ENCODE data around the gene CFAP299.
"Not testable (repeated sequence)": the region's sequence is repeated elsewhere in the genome, so short reads cannot be mapped to it uniquely, and the experiment has no call there.

CFAP299 gene

DNA sequence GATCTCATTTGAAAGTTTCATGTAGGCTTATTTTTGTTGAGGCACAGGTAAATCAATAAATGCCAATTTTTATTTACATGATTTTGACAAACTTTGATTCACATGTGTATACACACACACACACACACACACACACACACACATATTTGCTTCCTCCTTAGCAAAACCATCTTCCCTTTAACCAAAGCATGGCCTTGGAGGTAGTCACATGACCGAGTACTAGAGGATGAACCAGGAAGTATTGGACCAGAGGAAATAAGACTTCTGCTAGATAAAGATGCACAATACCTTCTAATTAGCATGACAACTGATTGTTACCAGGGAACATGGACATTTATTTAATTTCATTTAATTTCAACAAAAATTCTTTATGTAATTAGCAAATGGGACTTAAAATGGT is 23.4 kb upstream of the CFAP299 start:
- H3K27ac Mint-ChIP-seq, result no peak overlapping the region
- H3K4me3 Mint-ChIP-seq, result no peak overlapping the region
- no peaks in the 10 kb centered on the region for H3K4me1 Mint-ChIP-seq
- H3K36me3 Mint-ChIP-seq, result no peaks in the 10 kb centered on the region
- H3K9me3 Mint-ChIP-seq, result no peaks in the 10 kb centered on the region
- peaks cover 23% of the 10 kb centered on the region for H3K27me3 Mint-ChIP-seq
- no peak for ATAC-seq

DNA sequence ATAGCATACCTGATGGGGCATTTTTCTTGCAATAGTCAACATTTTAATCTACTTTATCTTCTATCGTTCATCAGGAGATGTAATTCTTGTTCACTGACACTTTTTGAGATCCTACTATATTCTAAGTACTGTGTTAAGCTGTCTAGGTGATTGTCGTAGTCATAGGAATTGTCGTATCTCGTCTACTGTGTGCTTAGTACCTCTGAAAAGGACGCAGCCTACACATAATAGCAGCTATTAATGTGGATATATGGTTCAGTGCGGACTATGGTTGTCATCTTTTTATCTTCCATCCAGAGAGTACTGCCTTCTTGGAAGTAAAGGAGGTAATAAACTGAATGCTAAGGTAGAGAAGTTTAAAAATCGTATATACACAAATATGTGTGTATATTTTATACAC is 21.9 kb upstream of the CFAP299 start:
- Mint-ChIP-seq H3K27ac (no peak overlapping the region), H3K36me3 (no peaks in the 10 kb centered on the region), H3K9me3 (no peaks in the 10 kb centered on the region), H3K27me3 (peaks cover 9% of the 10 kb centered on the region), H3K4me1 (no peaks in the 10 kb centered on the region), H3K4me3 (no peak overlapping the region)
- no peak for ATAC-seq

DNA sequence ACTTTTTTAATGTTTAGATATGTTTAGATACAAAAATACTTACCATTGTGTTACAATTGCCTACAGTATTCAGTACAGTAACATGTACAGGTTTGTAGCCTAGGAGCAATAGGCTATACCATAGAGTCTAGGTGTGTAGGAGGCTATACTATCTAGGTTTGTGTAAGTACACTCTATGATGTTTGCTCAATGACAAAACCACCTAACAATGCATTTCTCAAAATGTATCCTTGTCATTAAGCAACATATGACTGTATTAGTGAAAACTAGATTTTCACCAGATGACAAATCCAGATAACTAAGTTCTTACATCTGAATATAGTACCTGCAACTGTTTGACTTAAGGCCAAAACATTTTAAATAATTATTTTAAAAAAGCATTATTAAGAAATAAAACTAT is 19.7 kb upstream of the CFAP299 start:
- not testable (repeated sequence) for H3K9me3 Mint-ChIP-seq, H3K4me3 Mint-ChIP-seq, H3K27me3 Mint-ChIP-seq, H3K36me3 Mint-ChIP-seq, ATAC-seq, H3K4me1 Mint-ChIP-seq, H3K27ac Mint-ChIP-seq

DNA sequence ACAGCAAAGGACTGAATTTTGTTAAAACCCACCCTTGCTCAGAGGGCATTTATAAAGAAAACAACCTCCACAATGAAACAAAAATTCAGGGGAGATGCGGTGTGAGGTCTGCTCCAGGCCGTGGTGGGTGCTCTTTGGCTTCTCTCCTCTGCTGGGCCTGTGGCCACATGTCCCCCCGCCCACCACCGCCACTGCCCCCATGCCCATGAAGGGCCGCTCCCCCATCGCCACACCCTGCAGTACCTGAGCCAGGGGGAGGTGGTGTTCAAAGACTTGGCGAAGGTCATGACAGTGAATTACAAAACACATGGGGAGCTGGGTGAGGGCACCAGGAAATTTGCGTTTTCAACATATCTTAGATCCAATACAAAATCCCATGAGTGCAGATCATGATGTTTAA is 14.2 kb upstream of the CFAP299 start:
- Mint-ChIP-seq H3K27me3 (no peaks in the 10 kb centered on the region), H3K36me3 (no peaks in the 10 kb centered on the region), H3K27ac (no peak overlapping the region), H3K9me3 (no peaks in the 10 kb centered on the region), H3K4me1 (no peaks in the 10 kb centered on the region), H3K4me3 (no peak overlapping the region)
- peak; percentile 42 for ATAC-seq

DNA sequence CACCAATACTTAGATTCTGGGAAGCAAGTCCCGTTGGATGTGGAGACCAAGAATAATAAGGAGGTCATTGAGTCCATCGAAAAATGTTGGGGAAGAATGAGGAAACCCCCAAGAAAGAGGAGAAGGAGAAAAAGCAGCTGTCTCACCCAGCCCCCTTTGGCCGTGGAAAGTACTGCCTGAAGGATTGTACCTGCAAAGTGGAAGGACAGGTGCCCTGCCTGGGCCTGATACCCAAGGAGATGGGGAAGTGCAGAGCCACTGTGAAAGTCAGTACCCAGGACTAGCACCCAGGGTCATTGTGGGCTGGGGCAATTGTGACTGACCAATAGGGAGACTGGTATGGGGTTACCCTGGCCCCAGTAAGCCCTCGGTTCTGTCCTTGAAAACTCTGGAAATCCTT is 13.8 kb upstream of the CFAP299 start:
- Mint-ChIP-seq H3K4me1 (no peaks in the 10 kb centered on the region), H3K27me3 (no peaks in the 10 kb centered on the region), H3K4me3 (no peak overlapping the region), H3K36me3 (no peaks in the 10 kb centered on the region), H3K9me3 (no peaks in the 10 kb centered on the region), H3K27ac (no peak overlapping the region)
- ATAC-seq, result no peak

DNA sequence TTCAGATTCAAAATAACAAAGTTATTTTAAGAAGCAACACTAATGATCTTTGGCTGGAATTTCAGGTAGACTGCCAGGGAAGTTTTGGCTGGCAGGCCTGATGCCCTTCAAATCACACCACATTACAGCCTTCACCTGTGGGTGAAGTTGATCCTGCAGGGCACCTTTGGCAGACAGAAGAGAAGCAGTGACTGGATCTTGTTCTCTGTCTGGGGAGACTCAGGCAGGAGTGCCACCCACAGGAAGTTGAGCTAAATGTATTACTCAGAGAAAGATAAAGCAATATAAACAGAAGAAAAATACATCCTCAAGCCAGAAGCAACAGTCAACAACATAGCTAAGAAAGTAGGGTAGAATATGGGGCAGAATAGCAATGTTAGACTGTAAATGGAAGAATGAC is 12.8 kb upstream of the CFAP299 start:
- Mint-ChIP-seq H3K27me3 (no peaks in the 10 kb centered on the region), H3K36me3 (no peaks in the 10 kb centered on the region), H3K9me3 (no peaks in the 10 kb centered on the region), H3K4me1 (no peaks in the 10 kb centered on the region), H3K4me3 (no peak overlapping the region), H3K27ac (no peak overlapping the region)
- ATAC-seq, result no peak

DNA sequence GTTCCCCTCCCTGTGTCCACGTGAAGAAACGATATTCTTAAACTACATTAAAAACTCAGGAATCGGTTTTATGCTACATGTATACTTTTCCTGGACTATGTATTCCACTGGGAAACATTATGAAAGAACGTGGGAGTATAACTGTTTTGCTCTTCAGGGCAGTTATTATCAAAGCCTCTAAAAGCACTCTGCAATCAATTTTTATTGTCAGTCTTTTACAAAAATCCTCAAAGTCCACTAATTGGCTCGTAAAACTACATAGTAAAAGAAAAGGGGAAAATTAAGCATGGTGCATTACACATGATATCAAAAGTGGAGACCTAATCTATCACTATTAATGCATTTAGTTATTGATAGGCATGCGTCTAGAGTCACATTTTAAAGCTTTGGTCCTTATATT is 11.4 kb upstream of the CFAP299 start:
- no peaks in the 10 kb centered on the region for H3K27me3 Mint-ChIP-seq
- no peak overlapping the region for H3K4me3 Mint-ChIP-seq
- no peaks in the 10 kb centered on the region for H3K4me1 Mint-ChIP-seq
- no peak for ATAC-seq
- H3K27ac Mint-ChIP-seq, result no peak overlapping the region
- H3K9me3 Mint-ChIP-seq, result no peaks in the 10 kb centered on the region
- no peaks in the 10 kb centered on the region for H3K36me3 Mint-ChIP-seq

DNA sequence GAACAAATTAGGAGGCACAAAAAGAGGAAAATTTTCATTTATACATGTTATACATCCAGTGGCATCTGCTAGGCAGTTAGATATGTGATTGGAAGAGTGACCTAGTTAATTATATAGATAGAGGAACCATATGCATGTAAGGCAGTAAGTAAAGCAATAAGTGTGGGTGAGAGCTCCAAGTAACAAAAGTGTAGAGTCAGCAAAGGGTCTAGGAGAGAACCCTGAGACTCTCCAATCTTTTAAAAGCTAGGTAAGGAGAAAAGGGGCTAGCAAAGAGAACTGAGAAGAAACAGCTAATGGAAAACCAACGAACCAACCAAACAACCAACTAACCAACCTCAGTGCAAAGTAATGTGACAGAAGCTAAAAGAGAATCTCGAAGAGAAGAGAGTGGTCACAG is 3.8 kb upstream of the CFAP299 start:
- no peak for ATAC-seq
- Mint-ChIP-seq H3K9me3 (no peaks in the 10 kb centered on the region), H3K27ac (no peak overlapping the region), H3K36me3 (no peaks in the 10 kb centered on the region), H3K27me3 (peaks cover 13% of the 10 kb centered on the region), H3K4me3 (no peak overlapping the region), H3K4me1 (peaks cover 14% of the 10 kb centered on the region)

DNA sequence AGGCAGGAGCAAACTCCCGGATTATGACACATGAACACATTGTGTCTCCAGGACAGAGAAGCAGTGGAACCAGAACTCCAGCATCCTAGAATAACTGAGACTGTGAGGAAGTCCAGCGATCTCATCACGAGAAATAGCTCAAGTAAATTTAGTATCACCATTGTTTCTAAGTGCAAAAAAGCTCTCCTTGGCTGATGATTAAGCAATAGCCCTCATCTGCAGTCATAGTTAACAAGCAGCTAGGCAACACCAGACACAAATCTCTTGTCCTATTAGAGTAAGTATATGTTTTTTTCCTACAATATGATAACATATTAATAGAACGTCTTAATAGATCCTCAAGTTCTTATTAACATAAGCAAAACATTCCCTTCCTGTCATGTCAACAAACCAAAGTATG is 2.4 kb upstream of the CFAP299 start:
- no peaks in the 10 kb centered on the region for H3K9me3 Mint-ChIP-seq

DNA sequence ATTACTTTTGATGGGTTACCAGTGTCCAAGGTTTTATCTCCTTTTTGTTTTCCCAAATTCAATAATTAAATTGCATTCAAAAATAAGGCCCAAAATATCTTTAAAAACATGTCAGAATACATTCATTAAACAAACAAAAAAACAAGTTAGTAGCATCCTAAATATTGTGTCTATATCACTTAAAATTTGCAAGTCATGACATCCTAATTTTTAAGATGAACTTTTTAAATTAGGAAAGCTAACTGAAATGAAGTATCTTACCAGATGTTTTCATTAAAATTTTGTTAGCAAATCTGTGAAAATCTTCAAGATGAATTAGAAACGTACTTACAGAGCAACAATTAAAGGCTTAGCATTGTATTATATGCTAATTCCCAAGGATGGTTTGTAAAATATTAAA is 962 bp upstream of the CFAP299 start:
- H3K27me3 Mint-ChIP-seq, result peaks cover 21% of the 10 kb centered on the region
- no peak overlapping the region for H3K4me3 Mint-ChIP-seq
- no peak overlapping the region for H3K27ac Mint-ChIP-seq
- no peak for ATAC-seq
- H3K9me3 Mint-ChIP-seq, result no peaks in the 10 kb centered on the region
- peaks cover 14% of the 10 kb centered on the region for H3K4me1 Mint-ChIP-seq
- no peaks in the 10 kb centered on the region for H3K36me3 Mint-ChIP-seq

More for the DNA sequence above, 2.4 kb upstream of the CFAP299 start:
- Mint-ChIP-seq H3K4me3 (no peak overlapping the region), H3K27ac (no peak overlapping the region), H3K4me1 (peaks cover 14% of the 10 kb centered on the region), H3K36me3 (no peaks in the 10 kb centered on the region), H3K27me3 (peaks cover 13% of the 10 kb centered on the region)
- no peak for ATAC-seq

DNA sequence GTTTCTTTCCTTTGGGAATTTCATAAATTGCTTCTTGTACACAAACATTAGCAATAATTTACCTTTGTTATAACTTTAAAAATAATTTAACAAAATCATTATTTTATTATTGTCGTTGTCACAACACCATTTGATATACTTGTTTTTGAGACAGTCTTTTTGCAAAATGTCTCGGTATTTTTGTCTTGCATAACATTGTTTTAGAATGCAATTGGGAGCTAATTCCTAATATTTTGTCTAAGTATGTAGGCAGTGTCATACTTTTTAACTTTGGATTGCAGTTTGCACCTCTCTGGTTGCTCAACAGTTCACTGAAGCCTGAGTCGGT is 340 bp upstream of the CFAP299 start:
- Mint-ChIP-seq H3K27me3 (peaks cover 21% of the 10 kb centered on the region), H3K4me1 (peaks cover 14% of the 10 kb centered on the region), H3K36me3 (no peaks in the 10 kb centered on the region), H3K4me3 (peak overlapping the region; percentile 81), H3K9me3 (no peaks in the 10 kb centered on the region), H3K27ac (no peak overlapping the region)
- ATAC-seq, result no peak

DNA sequence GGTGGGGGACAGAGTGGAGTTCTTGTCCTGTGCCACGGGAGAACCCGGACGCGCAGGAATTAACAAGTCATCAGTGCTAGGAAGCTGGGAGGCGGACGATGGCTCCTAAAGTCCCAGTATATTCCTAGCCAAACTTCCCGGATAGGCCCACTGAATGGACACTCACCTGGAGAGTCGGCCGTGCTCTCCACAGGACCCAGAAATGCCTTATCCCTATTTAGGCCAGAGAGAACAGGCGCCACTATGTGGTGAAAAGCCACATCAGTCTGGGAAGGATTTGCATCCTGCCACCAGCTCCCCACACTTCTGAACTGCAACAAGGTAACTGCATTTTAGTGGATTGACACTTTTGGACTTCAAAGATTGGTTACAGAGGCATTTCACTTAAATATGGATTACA is 1.1 kb downstream of the CFAP299 start:
- Mint-ChIP-seq H3K36me3 (no peaks in the 10 kb centered on the region), H3K4me1 (peaks cover 14% of the 10 kb centered on the region), H3K9me3 (peaks cover under 1% of the 10 kb centered on the region), H3K27ac (no peak overlapping the region), H3K27me3 (peaks cover 21% of the 10 kb centered on the region), H3K4me3 (no peak overlapping the region)
- no peak for ATAC-seq

DNA sequence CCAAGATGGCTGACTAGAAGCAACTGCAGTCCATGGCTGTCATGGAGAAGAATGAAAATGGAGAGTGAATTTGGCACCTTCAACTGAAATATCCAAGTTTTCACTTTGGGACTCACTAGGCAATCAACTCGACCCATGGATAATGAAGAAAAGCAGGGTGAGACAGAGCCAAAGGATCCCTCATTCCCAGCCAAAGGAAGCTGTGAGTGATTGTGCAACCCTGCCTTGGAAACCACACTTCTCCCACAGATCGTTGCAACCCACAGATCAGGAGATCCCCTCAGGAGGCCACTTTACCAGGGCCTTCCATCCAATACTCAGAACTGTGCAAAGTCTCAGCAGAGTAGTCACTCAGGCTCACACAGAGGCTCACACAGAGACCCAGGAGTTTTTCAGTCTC is 4.5 kb downstream of the CFAP299 start:
- Mint-ChIP-seq H3K27me3 (peaks cover 31% of the 10 kb centered on the region), H3K4me1 (peaks cover 14% of the 10 kb centered on the region), H3K4me3 (no peak overlapping the region), H3K27ac (no peak overlapping the region), H3K9me3 (peaks cover 15% of the 10 kb centered on the region), H3K36me3 (no peaks in the 10 kb centered on the region)
- ATAC-seq, result no peak

DNA sequence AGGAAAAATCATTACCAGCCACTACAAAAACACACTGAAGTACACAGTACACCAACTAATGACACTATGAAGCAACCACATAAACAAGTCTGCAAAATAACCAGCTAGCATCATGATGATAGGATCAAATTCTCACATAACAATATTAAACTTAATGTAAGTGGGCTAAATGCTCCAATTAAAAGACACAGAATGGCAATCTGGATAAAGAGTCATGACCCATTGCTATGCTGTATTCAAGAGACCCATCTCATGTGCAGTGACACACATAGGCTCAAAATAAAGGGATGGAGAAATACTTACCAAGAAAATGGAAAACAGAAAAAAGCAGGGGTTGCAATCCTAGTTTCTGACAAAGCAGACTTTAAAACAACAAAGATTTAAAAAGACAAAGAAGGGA is 7.2 kb downstream of the CFAP299 start:
- not testable (repeated sequence) for H3K36me3 Mint-ChIP-seq, H3K4me3 Mint-ChIP-seq, H3K4me1 Mint-ChIP-seq, ATAC-seq, H3K27ac Mint-ChIP-seq
- Mint-ChIP-seq H3K27me3 (peaks cover 31% of the 10 kb centered on the region), H3K9me3 (peaks cover 15% of the 10 kb centered on the region)

DNA sequence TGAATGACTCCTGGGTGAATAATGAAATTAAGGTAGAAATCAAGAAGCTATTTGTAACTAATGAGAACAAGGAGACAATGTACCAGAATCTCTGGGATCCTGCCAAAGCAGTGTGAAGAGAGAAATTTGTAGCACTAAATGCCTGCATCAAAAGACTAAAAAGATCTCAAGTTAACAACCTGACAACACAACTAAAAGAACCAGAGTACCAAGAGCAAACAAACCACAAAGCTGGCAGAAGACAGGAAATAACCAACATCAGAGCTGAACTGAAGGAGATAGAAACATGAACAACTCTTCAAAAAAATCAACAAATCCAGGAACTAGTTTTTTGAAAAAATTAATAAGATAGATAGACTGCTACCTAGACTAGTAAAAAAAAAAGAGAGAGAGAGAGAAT is 8.4 kb downstream of the CFAP299 start:
- no peaks in the 10 kb centered on the region for H3K4me1 Mint-ChIP-seq
- no peak for ATAC-seq
- no peak overlapping the region for H3K27ac Mint-ChIP-seq
- H3K4me3 Mint-ChIP-seq, result no peak overlapping the region
- no peaks in the 10 kb centered on the region for H3K36me3 Mint-ChIP-seq
- H3K9me3 Mint-ChIP-seq, result peaks cover 15% of the 10 kb centered on the region
- H3K27me3 Mint-ChIP-seq, result peaks cover 35% of the 10 kb centered on the region

DNA sequence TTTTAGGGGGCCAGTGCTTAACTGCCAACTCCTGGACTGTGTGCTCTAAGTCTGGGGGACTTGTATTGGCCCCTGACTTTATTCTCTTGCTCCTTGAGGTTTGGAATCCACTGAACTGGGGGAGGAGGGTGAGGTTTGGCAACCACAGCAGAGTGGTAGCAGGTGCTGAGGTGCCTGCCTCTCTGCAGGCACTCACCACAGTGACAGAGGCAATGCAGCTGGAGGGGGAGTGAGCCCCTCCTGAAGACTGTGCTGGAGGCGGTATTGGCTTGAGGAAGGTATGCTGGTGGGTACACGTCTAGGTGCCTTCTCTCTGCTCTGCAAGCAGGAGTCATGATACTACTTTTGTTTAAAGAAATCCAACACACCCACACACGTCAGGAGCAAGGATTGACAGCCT is 24.6 kb downstream of the CFAP299 start:
- peak; percentile 24 for ATAC-seq
- Mint-ChIP-seq H3K4me3 (no peak overlapping the region), H3K4me1 (no peaks in the 10 kb centered on the region), H3K27me3 (peaks cover 29% of the 10 kb centered on the region), H3K36me3 (no peaks in the 10 kb centered on the region), H3K27ac (no peak overlapping the region), H3K9me3 (no peaks in the 10 kb centered on the region)

DNA sequence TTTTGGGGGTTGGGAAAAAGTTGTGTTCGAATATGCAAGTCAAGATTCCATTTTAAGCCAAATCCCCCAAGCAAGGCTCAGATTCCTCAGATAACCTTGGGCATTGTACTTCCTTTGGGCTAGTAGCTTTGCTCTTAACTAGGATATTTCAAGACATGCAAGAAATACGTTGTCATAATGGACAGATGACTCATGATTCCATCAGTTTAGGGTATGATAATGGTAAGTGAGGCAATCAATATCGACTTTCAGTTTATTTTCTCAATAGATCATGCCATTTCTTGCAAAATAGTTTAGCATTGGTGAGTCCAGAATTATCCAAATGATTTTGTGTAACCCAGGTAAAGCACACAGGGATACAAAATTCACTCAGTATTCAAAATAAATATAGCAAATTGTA is 25.4 kb downstream of the CFAP299 start:
- Mint-ChIP-seq H3K27me3 (peaks cover 29% of the 10 kb centered on the region), H3K4me3 (no peak overlapping the region), H3K4me1 (peaks cover under 1% of the 10 kb centered on the region), H3K9me3 (no peaks in the 10 kb centered on the region), H3K27ac (no peak overlapping the region), H3K36me3 (no peaks in the 10 kb centered on the region)
- no peak for ATAC-seq
